H1 (cell line): ENCODE results near the gene RPL21. TPM values are rescaled to one million over a fixed set of nuclear protein-coding genes. Genes with fewer than 3 reads are reported as not detected.

Experiments used
- CTCF ChIA-PET: fragments of 300-600 bp; sonication (Branson Sonifier 250); formaldehyde crosslinking; loops from one replicate; lab custom pipeline; 2021; ENCODE audit not compliant: partially characterized antibody; lab: Charles Lee
- POLR2A ChIA-PET: fragments of 300-600 bp; sonication (Branson Sonifier 250); formaldehyde crosslinking; loops from one replicate; lab custom pipeline; 2021; ENCODE audit warnings: inconsistent platforms; ENCODE audit not compliant: partially characterized antibody; lab: Charles Lee
- DNase-seq, 2 experiments: peaks; one replicate each; pipeline versions ENCODE4 v3.0.0 to v3.0.0-alpha.2; 2010 to 2022; ENCODE audit warnings: low spot score in 2 of 2, low read depth in 1 of 2, mixed read lengths in 1 of 2
- FAIRE-seq: peaks from 2 replicates; lab custom pipeline; 2011; peaks lifted over from hg19 to GRCh38; lab: Jason Lieb, UNC
- H2AFZ ChIP-seq: 2 replicates; pipeline ENCODE4 v1.8.1; 2012; ENCODE audit warnings: low read length, inconsistent platforms
- H2AK5ac ChIP-seq: 2 replicates; pipeline ENCODE4 v1.6.1; 2013; ENCODE audit warnings: low read depth, low read length
- H2BK120ac ChIP-seq: replicated peaks from 2 replicates; pipeline ENCODE3; 2013; ENCODE audit warnings: low read depth, low read length, inconsistent platforms
- H2BK12ac ChIP-seq: 2 replicates; pipeline ENCODE4 v1.6.1; 2013; ENCODE audit warnings: low read depth, low read length
- H2BK15ac ChIP-seq: 2 replicates; pipeline ENCODE4 v1.6.1; 2013; ENCODE audit warnings: low read length
- H2BK20ac ChIP-seq: 2 replicates; pipeline ENCODE4 v1.6.1; 2013; ENCODE audit warnings: low read length
- H2BK5ac ChIP-seq: 2 replicates; pipeline ENCODE4 v1.6.1; 2013; ENCODE audit warnings: low read depth, low read length
- H3K14ac ChIP-seq: 2 replicates; pipeline ENCODE4 v1.6.1; 2013; ENCODE audit warnings: inconsistent platforms; ENCODE audit not compliant: insufficient read length
- H3K18ac ChIP-seq: 2 replicates; pipeline ENCODE4 v1.6.1; 2013; ENCODE audit warnings: low read length; ENCODE audit errors: extremely low read depth
- H3K23ac ChIP-seq: 2 replicates; pipeline ENCODE4 v1.6.1; 2013; ENCODE audit warnings: inconsistent platforms; ENCODE audit not compliant: insufficient read length
- H3K23me2 ChIP-seq: 2 replicates; pipeline ENCODE4 v1.6.1; 2013; ENCODE audit warnings: low read depth, low read length
- H3K27ac ChIP-seq: 2 replicates; pipeline ENCODE4 v1.6.1; 2011; ENCODE audit warnings: low read depth, low read length, inconsistent platforms
- H3K27me3 ChIP-seq, 4 experiments: replicated peaks in 1 of 4; 1 replicate in 1 of 4; 2 replicates in 3 of 4; pipeline versions ENCODE4 v1.6.1 to v1.8.1; 2011 to 2013; ENCODE audit warnings: low read length in 3 of 4, mild to moderate bottlenecking in 3 of 4, inconsistent platforms in 2 of 4, mixed read lengths in 2 of 4, moderate library complexity in 1 of 4; ENCODE audit not compliant: control insufficient read depth in 3 of 4, insufficient read depth in 3 of 4; ENCODE audit errors: extremely low read depth in 1 of 4
- H3K36me3 ChIP-seq, 4 experiments: 2 replicates each; pipeline versions ENCODE4 v1.6.1 to v1.8.1; 2011 to 2013; ENCODE audit warnings: mild to moderate bottlenecking in 4 of 4, low read length in 3 of 4, moderate library complexity in 2 of 4, control low read depth in 1 of 4, inconsistent platforms in 1 of 4; ENCODE audit not compliant: insufficient read depth in 4 of 4, control insufficient read depth in 2 of 4
- H3K4ac ChIP-seq: replicated peaks from 2 replicates; pipeline ENCODE3; 2013; ENCODE audit warnings: low read length, low read depth, mixed read lengths, inconsistent platforms; ENCODE audit not compliant: insufficient read length
- H3K4me1 ChIP-seq, 4 experiments: replicated peaks in 1 of 4; 1 replicate in 1 of 4; 2 replicates in 3 of 4; pipeline versions ENCODE4 v1.6.1 to v1.8.1; 2011 to 2013; ENCODE audit warnings: low read length in 3 of 4, inconsistent platforms in 2 of 4, mixed read lengths in 1 of 4; ENCODE audit not compliant: insufficient read depth in 4 of 4, control insufficient read depth in 3 of 4
- H3K4me2 ChIP-seq, 2 experiments: 2 replicates each; pipeline versions ENCODE4 v1.6.1 to v1.8.1; 2011 to 2013; ENCODE audit warnings: low read depth in 2 of 2, low read length in 2 of 2, control low read depth in 1 of 2, inconsistent platforms in 1 of 2, mild to moderate bottlenecking in 1 of 2; ENCODE audit not compliant: insufficient read depth in 1 of 2
- H3K4me3 ChIP-seq, 4 experiments: fragments of 200-600, 300-600 bp in 1 of 4; sonication (generic), shearing (Covaris generic), sonication (Bioruptor Twin) in 1 of 4; 2 replicates each; pipeline versions ENCODE4 v1.5.1 to v1.8.1; 2011 to 2016; ENCODE audit warnings: low read length in 4 of 4, low read depth in 3 of 4, control low read depth in 2 of 4, inconsistent platforms in 2 of 4, mild to moderate bottlenecking in 2 of 4, mixed read lengths in 1 of 4, moderate library complexity in 1 of 4; ENCODE audit not compliant: insufficient read depth in 2 of 4; ENCODE audit errors: extremely low read depth in 1 of 4
- H3K56ac ChIP-seq: replicated peaks from 2 replicates; pipeline ENCODE3; 2013; ENCODE audit warnings: low read depth, mild to moderate bottlenecking, mixed read lengths, low read length, inconsistent platforms; ENCODE audit not compliant: insufficient read length
- H3K79me1 ChIP-seq: 2 replicates; pipeline ENCODE4 v1.6.1; 2013; ENCODE audit warnings: low read depth, low read length, control low read depth
- H3K79me2 ChIP-seq, 2 experiments: 2 replicates each; pipeline versions ENCODE4 v1.6.1 to v1.8.1; 2012 to 2013; ENCODE audit warnings: low read length in 2 of 2, mild to moderate bottlenecking in 2 of 2, inconsistent platforms in 1 of 2; ENCODE audit not compliant: insufficient read depth in 2 of 2, control insufficient read depth in 1 of 2
- H3K9ac ChIP-seq, 4 experiments: replicated peaks in 1 of 4; 1 replicate in 1 of 4; 2 replicates in 3 of 4; pipeline versions ENCODE4 v1.6.1 to v1.8.1; 2011 to 2013; ENCODE audit warnings: low read depth in 3 of 4, low read length in 3 of 4, control low read depth in 2 of 4, mild to moderate bottlenecking in 2 of 4, moderate library complexity in 2 of 4, inconsistent platforms in 1 of 4; ENCODE audit errors: extremely low read depth in 1 of 4
- H3K9me3 ChIP-seq, 2 experiments: 2 replicates each; pipeline versions ENCODE4 v1.6.1 to v1.8.1; 2012 to 2013; ENCODE audit warnings: mild to moderate bottlenecking in 2 of 2, moderate library complexity in 2 of 2, control low read depth in 1 of 2, inconsistent platforms in 1 of 2, low read depth in 1 of 2, low read length in 1 of 2, mixed read lengths in 1 of 2; ENCODE audit not compliant: insufficient read depth in 2 of 2
- H4K20me1 ChIP-seq, 2 experiments: replicated peaks in 1 of 2; 2 replicates each; pipeline versions ENCODE3 to v1.8.1; 2011 to 2013; ENCODE audit warnings: inconsistent platforms in 2 of 2, low read length in 2 of 2, mild to moderate bottlenecking in 1 of 2; ENCODE audit not compliant: insufficient read depth in 2 of 2, control insufficient read depth in 1 of 2
- H4K5ac ChIP-seq: 2 replicates; pipeline ENCODE4 v1.6.1; 2013; ENCODE audit warnings: low read length, low read depth, mixed read lengths, inconsistent platforms; ENCODE audit not compliant: insufficient read length
- H4K8ac ChIP-seq: 2 replicates; pipeline ENCODE4 v1.8.0; 2013; ENCODE audit warnings: mild to moderate bottlenecking, moderate library complexity, low read length, inconsistent platforms; ENCODE audit not compliant: insufficient read depth; ENCODE audit errors: extremely low read depth
- H4K91ac ChIP-seq: replicated peaks from 2 replicates; pipeline ENCODE3; 2013; ENCODE audit warnings: low read length, mixed read lengths, inconsistent platforms; ENCODE audit not compliant: insufficient read length
- SIX5 ChIP-seq: IDR thresholded peaks from 2 replicates; pipeline ENCODE4 v1.6.1; 2011; ENCODE audit warnings: mild to moderate bottlenecking, low read depth, low read length
- WGBS, 2 experiments: shearing (Covaris generic) in 1 of 2; methylation state at CpG; one replicate each; pipeline versions ENCODE4 v1.1.6 to v1.1.7; 2013 to 2015; ENCODE audit warnings: low lambda C conversion rate in 2 of 2, mixed read lengths in 2 of 2, inconsistent platforms in 1 of 2, low coverage in 1 of 2, missing lambda C conversion rate in 1 of 2; ENCODE audit not compliant: insufficient replicate concordance in 2 of 2, insufficient coverage in 1 of 2, insufficient read length in 1 of 2; ENCODE audit errors: extremely low coverage in 1 of 2, missing lambda C conversion rate in 1 of 2; 5-methylcytosine and 5-hydroxymethylcytosine counted together
- polyA plus RNA-seq, 7 experiments: library from polyadenylated mRNA; depleted of rRNA in 3 of 7; stranded (reverse) in 5 of 7; unstranded in 2 of 7; fragments of >200 nt in 5 of 7; fragments of 200-250 nt in 2 of 7; gene quantifications; 1 replicate in 5 of 7; 2 replicates in 1 of 7; 4 replicates in 1 of 7; pipeline versions ENCODE4 v1.2.1 to v1.2.3, GENCODE V29; 2011 to 2013; ENCODE audit warnings: missing spikeins in 2 of 7, mixed read lengths in 2 of 7
- total RNA-seq: library from RNA; stranded (reverse); fragmentation: NEBNext Ultra II Directional; extraction: Animal tissue kit (Norgen Biotek cat#: 25700); gene quantifications from 2 replicates; pipeline ENCODE4 v1.2.1, GENCODE V29; 2021

The RPL21 gene
- total and polyA plus RNA-seq, 2 of the 8 experiments (the other 6 are each of a cell fraction or from before 2014, with no cell fraction given) = 624 to 1,283 TPM

GRCh38 chr13:27236478-27236877, 14.9 kb upstream of the RPL21 start:
- Histone ChIP-seq H3K23me2 (no peaks in the 10 kb centered on the region), H3K18ac (no peak overlapping the region), H2BK5ac (no peak overlapping the region), H3K4me2 (no peak overlapping the region), H3K27me3 (no peaks in the 10 kb centered on the region), H3K56ac (no peak overlapping the region), H3K4me1 (no peaks in the 10 kb centered on the region), H2BK20ac (no peak overlapping the region), H2AK5ac (no peak overlapping the region), H4K91ac (no peak overlapping the region), H3K9ac (no peak overlapping the region), H4K5ac (no peak overlapping the region), H3K79me2 (no peaks in the 10 kb centered on the region), H4K20me1 (no peaks in the 10 kb centered on the region), H3K4me3 (no peak overlapping the region), H3K4ac (no peak overlapping the region), H4K8ac (no peak overlapping the region), H3K23ac (no peak overlapping the region), H2BK120ac (no peak overlapping the region), H3K14ac (no peak overlapping the region), H3K36me3 (no peaks in the 10 kb centered on the region), H3K9me3 (no peaks in the 10 kb centered on the region), H3K27ac (no peak overlapping the region), H2AFZ (no peak overlapping the region), H2BK15ac (no peak overlapping the region), H3K79me1 (no peaks in the 10 kb centered on the region), H2BK12ac (no peak overlapping the region)
- ChIA-PET CTCF (no interaction called here), POLR2A (no interaction called here)
- FAIRE-seq = no peak
- WGBS, 2 experiments = 81% methylated on average over 2 of the region's 2 CpGs; no CpG with 5 or more reads in 1 of the 2 experiments
- DNase-seq = no peak
- no peak for TF ChIP-seq SIX5
